Fibroblast of pulmonary artery (primary cell): ENCODE results near the gene CBX4.

ENCODE experiments used
- DNase-seq: peaks from one replicate; pipeline ENCODE4 v3.0.0-alpha.2; 2010; ENCODE audit warnings: low read depth
- H3K4me3 ChIP-seq: replicated peaks from 2 replicates; pipeline ENCODE4 v1.5.1; 2011; ENCODE audit warnings: low read depth, mild to moderate bottlenecking, control low read depth, low read length, moderate library complexity
- TF ChIP-seq, protein P1 (sequence below): IDR thresholded peaks from 2 replicates; pipeline ENCODE4 v1.5.1; 2011; ENCODE audit warnings: mild to moderate bottlenecking, control low read depth, low read length, inconsistent platforms; ENCODE audit errors: missing control alignments

The CBX4 gene

DNA sequence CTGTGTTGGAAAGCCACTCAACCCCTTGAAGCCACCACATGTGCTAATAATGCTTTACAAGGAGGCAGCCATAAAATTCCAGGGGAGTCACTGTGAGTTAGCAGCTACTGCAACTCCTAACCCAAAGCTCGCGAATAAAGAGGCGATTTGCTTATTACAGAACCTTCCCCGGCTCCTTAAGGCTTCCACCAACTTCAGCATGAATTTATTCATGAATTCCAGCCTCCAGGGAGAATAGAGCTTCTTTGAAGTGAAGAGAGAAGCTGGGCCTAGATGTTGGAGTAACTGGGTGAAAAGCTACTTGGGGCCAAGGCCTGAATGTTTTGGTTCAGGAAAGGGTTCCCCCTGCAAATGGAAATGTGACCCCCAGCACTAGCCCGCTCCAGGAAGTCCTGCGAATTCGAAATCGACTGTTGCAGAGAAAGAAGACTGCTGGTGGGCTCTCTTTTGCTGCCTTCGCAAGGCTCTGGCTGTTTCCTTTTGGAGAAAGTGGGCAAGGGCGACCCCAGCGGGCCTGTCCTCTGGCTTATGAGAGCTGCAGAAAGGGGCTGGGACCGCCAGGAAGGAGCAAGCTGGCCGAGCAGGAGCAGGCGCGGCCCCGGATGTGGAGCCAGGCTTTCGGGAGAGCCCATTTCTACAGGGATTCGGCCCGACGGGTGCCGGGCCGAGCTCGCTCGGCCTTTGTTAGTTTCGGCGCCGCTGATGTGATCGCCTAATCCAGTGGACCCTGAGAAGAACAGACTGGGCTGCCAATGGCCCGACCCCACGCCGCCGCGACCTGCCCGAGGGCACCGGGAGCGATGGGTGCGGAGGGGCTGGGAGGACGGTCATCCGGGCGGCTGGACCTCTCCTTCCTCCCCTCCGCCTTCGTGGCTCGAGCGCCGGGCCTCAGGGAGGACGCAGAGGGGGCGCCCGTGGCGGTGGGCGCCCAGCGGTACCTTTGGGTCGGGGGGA lies 50.0 kb downstream of the CBX4 start:
- no peak overlapping the region for H3K4me3 ChIP-seq
- no peak for DNase-seq
- TF ChIP-seq, protein P1, sequence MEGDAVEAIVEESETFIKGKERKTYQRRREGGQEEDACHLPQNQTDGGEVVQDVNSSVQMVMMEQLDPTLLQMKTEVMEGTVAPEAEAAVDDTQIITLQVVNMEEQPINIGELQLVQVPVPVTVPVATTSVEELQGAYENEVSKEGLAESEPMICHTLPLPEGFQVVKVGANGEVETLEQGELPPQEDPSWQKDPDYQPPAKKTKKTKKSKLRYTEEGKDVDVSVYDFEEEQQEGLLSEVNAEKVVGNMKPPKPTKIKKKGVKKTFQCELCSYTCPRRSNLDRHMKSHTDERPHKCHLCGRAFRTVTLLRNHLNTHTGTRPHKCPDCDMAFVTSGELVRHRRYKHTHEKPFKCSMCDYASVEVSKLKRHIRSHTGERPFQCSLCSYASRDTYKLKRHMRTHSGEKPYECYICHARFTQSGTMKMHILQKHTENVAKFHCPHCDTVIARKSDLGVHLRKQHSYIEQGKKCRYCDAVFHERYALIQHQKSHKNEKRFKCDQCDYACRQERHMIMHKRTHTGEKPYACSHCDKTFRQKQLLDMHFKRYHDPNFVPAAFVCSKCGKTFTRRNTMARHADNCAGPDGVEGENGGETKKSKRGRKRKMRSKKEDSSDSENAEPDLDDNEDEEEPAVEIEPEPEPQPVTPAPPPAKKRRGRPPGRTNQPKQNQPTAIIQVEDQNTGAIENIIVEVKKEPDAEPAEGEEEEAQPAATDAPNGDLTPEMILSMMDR: no peak

DNA sequence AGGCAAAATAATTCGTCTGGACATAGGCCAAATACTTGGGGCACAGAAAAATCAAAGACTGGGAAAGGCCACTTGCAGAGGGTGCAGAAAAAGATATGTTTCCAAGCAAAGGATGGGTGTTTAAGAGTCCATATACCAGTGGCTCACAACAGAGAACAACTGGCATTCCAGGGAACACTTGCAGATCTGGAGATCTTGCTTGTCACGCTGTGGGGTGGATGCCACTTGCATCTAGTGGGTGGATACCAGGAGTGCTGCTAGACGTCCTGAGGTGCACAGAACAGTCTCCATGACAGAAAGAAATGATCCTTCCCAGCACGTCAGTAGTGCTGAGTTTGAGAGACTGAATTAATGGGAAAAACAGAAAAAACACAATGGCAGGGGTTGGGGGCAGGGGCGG lies 50.8 kb downstream of the CBX4 start:
- no peak for DNase-seq
- TF ChIP-seq, protein P1: no peak

DNA sequence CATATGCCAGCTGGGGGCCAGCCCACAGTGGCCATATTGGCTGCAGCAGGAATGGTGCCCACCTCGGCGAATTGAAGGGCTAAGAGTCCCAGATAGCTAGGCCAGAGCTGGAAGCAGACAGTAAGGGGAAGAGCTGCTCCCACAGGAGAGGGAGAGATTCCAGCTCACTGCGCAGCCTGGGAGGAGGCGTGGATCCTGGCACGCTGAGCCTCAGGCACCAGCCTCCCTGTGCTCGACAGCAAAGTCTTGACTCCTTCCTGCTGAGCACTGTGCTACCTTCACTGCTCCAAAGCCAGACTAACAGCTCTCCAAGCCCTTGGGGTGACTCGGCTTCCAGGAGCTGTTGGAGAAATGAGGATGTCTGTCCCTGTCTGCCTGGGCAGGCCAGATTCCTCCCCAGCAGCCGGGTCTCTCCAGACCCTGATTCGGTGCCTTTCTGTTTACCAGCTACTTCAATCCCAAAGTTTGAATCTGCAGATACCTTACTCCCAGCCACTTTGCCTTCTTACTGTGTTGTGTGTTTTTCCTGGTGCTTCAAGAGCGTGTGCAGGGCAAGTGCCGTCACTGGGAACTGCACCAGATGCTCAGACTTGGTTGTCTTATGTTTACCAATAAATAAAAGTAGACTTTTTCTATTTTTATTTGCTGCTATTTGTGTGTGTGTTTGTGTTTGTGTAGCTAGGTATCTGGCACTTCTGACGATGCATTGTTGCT lies 52.2 kb downstream of the CBX4 start:
- H3K4me3 ChIP-seq: no peak overlapping the region
- TF ChIP-seq, protein P1: no peak
- no peak for DNase-seq

More for the DNA sequence above, 50.8 kb downstream of the CBX4 start:
- H3K4me3 ChIP-seq: no peak overlapping the region

DNA sequence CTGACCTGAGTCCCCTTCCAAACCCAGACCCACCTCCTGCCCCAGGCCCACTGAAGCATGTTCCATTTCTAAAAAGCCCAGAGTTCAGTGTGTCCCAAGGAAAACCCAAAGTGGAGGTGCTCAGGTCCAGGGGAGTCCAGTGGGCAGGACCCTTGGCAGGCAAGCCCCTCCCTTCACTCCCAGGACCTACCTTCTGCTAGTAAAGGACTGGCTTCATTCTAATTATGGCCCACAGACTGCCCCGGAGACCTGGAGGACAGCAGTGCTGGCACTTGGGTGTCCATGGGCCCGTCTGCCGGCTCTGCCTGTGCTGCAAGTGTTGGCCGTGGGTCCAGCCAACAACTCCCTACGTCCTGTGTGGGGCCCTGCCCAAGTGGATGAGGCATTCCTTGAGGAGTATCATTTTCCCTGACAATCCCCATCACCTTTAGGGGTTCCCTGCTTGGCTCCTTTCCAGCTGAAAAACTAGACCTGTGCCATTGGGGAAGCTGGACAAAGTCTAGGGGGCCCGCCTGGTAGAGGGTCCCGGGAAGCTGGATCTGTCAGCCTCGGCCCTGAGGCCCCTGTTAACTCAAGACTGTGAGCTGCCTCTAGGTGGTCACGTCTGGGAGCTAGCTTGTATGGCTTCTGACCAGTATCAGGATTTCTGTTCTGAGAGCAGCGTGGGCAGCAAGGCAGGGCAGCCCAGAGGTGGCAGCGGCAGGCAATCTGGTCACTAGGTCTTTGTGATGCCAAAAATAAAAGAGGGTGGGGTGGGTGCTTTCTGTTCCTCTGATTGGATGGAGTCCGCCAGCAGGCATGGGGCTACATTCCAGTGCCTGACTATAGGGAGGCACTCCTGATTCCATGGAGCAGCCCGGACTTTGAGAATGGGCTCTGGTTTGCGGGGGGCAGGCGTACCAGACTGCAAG lies 53.1 kb downstream of the CBX4 start:
- TF ChIP-seq, protein P1: no peak
- no peak overlapping the region for H3K4me3 ChIP-seq
- no peak for DNase-seq

DNA sequence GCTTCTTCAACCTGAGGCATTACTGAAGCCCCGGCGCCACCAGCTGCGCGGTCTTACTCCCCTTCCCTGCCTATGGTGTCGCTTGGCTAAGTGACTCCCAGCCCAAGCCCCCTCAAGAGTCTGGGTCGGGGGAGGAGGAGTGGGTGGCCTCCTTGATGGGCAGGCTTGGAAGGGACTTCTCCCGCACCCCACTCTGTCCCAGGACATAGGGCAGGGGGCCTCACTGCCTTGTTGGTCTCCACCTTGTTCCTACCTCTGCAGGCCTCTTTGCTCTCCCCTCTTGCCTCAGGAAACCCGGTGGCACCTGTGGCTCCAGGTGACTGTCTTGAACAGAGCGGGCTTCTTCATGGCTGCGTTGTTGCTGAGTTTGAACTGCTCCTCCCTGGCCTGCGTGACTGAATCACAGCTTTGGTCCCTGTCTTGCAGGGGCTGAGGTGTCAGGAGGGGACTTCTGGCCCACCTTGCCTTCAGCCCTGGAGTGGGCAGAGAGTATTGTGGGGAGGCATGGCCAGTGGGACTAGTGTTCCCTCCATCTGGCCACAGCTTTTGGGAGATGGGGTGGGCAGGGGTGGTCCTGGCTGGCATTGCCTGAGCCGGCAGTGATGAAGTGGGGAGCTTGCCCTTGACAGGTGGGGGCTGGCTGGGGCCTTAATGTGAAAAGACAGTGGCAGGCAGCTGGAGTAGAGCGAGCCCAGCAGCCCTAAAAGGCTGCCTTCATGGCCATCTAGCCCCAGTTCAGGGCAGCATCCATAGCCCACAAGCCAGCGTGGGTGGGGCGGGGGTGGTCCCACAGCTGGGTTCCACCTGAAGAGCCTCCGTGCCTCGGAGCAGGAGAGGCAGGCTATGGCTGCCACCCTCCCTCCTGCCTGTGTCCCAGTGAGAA lies 54.0 kb downstream of the CBX4 start:
- H3K4me3 ChIP-seq: no peak overlapping the region
- no peak for DNase-seq
- TF ChIP-seq, protein P1: no peak
